Measurements from ENCODE around the gene ARHGAP10. TPM values are rescaled to one million over a fixed set of nuclear protein-coding genes. Genes with fewer than 3 reads are reported as not detected.

ARHGAP10 gene
- polyA plus RNA-seq, 1 donor from 2014 or later, result 0.20 TPM

- Mint-ChIP-seq H3K4me3 (no peak overlapping the region), H3K9me3 (no peaks in the 10 kb centered on the region), H3K4me1 (no peaks in the 10 kb centered on the region), H3K27me3 (peaks cover 6% of the 10 kb centered on the region), H3K27ac (no peak overlapping the region), H3K36me3 (no peaks in the 10 kb centered on the region)
Measured at GRCh38 chr4:147717878-147718277, 14.0 kb upstream of the ARHGAP10 start.

GRCh38 chr4:147723326-147723725, 8.6 kb upstream of the ARHGAP10 start:
- Mint-ChIP-seq H3K4me3 (no peak overlapping the region), H3K27me3 (no peaks in the 10 kb centered on the region), H3K9me3 (no peaks in the 10 kb centered on the region), H3K36me3 (peaks cover 2% of the 10 kb centered on the region), H3K4me1 (no peaks in the 10 kb centered on the region), H3K27ac (no peak overlapping the region)

GRCh38 chr4:147724468-147725201, 7.3 kb upstream of the ARHGAP10 start:
- Mint-ChIP-seq H3K27ac (no peak overlapping the region), H3K27me3 (no peaks in the 10 kb centered on the region), H3K4me3 (no peak overlapping the region), H3K36me3 (peaks cover 2% of the 10 kb centered on the region), H3K4me1 (no peaks in the 10 kb centered on the region), H3K9me3 (no peaks in the 10 kb centered on the region)

- Mint-ChIP-seq H3K27ac (no peak overlapping the region), H3K36me3 (peaks cover 2% of the 10 kb centered on the region), H3K27me3 (peaks cover 2% of the 10 kb centered on the region), H3K4me1 (no peaks in the 10 kb centered on the region), H3K9me3 (no peaks in the 10 kb centered on the region), H3K4me3 (no peak overlapping the region)
Measured at GRCh38 chr4:147725673-147726072, 6.2 kb upstream of the ARHGAP10 start.

- H3K4me1 Mint-ChIP-seq, result peaks cover 0 to 4% (median 3%) of the 10 kb centered on the region in 3 donors
- H3K4me3 Mint-ChIP-seq, result no peak overlapping the region
- H3K36me3 Mint-ChIP-seq, result peaks cover 2% of the 10 kb centered on the region
- no peak overlapping the region for H3K27ac Mint-ChIP-seq
- peaks cover 2% of the 10 kb centered on the region for H3K27me3 Mint-ChIP-seq
- no peaks in the 10 kb centered on the region for H3K9me3 Mint-ChIP-seq
Measured at GRCh38 chr4:147727476-147728028, 4.3 kb upstream of the ARHGAP10 start.

GRCh38 chr4:147730333-147730732, 1.6 kb upstream of the ARHGAP10 start:
- H3K4me3 Mint-ChIP-seq, result peak overlapping the region in 3 of 4 donors; percentile 38 to 87 (median 56)
- H3K27me3 Mint-ChIP-seq, result peaks cover 25% of the 10 kb centered on the region
- peaks cover under 1 to 10% (median 7%) of the 10 kb centered on the region in 3 donors for H3K4me1 Mint-ChIP-seq
- no peaks in the 10 kb centered on the region for H3K9me3 Mint-ChIP-seq
- H3K36me3 Mint-ChIP-seq, result peaks cover under 1% of the 10 kb centered on the region
- H3K27ac Mint-ChIP-seq, result no peak overlapping the region

GRCh38 chr4:147732518-147733235, 789 bp downstream of the ARHGAP10 start:
- no peak overlapping the region for H3K27ac Mint-ChIP-seq
- no peaks in the 10 kb centered on the region for H3K9me3 Mint-ChIP-seq
- peaks cover 36% of the 10 kb centered on the region for H3K27me3 Mint-ChIP-seq
- H3K4me3 Mint-ChIP-seq, result peak overlapping the region; percentile 87 to 94 (median 90)
- H3K36me3 Mint-ChIP-seq, result peaks cover 3% of the 10 kb centered on the region
- peaks cover 2 to 10% (median 7%) of the 10 kb centered on the region in 3 donors for H3K4me1 Mint-ChIP-seq

- peaks cover 3% of the 10 kb centered on the region for H3K36me3 Mint-ChIP-seq
- H3K4me1 Mint-ChIP-seq, result peaks cover 2 to 10% (median 7%) of the 10 kb centered on the region in 3 donors
- no peak overlapping the region for H3K27ac Mint-ChIP-seq
- no peaks in the 10 kb centered on the region for H3K9me3 Mint-ChIP-seq
- H3K4me3 Mint-ChIP-seq, result peak overlapping the region in 2 of 4 donors; percentile 89 to 92
- peaks cover 36% of the 10 kb centered on the region for H3K27me3 Mint-ChIP-seq
Measured at GRCh38 chr4:147733716-147734344, 1.9 kb downstream of the ARHGAP10 start.

GRCh38 chr4:147734496-147734895, 2.6 kb downstream of the ARHGAP10 start:
- peaks cover 3% of the 10 kb centered on the region for H3K36me3 Mint-ChIP-seq
- H3K27ac Mint-ChIP-seq, result no peak overlapping the region
- H3K4me1 Mint-ChIP-seq, result peaks cover 2 to 10% (median 7%) of the 10 kb centered on the region in 3 donors
- peaks cover 38% of the 10 kb centered on the region for H3K27me3 Mint-ChIP-seq
- no peaks in the 10 kb centered on the region for H3K9me3 Mint-ChIP-seq
- peak overlapping the region in 1 of 4 donors; percentile 89 for H3K4me3 Mint-ChIP-seq

- H3K9me3 Mint-ChIP-seq, result no peaks in the 10 kb centered on the region
- peaks cover 3% of the 10 kb centered on the region for H3K36me3 Mint-ChIP-seq
- no peak overlapping the region for H3K4me3 Mint-ChIP-seq
- peaks cover 37% of the 10 kb centered on the region for H3K27me3 Mint-ChIP-seq
- H3K4me1 Mint-ChIP-seq, result peaks cover 2 to 10% (median 7%) of the 10 kb centered on the region in 3 donors
- no peak overlapping the region for H3K27ac Mint-ChIP-seq
Measured at GRCh38 chr4:147735413-147736301, 3.8 kb downstream of the ARHGAP10 start.

GRCh38 chr4:147736458-147736857, 4.6 kb downstream of the ARHGAP10 start:
- H3K9me3 Mint-ChIP-seq, result no peaks in the 10 kb centered on the region
- H3K4me1 Mint-ChIP-seq, result peaks cover 2 to 6% (median 4%) of the 10 kb centered on the region in 3 donors
- peaks cover 37% of the 10 kb centered on the region for H3K27me3 Mint-ChIP-seq
- peaks cover 3% of the 10 kb centered on the region for H3K36me3 Mint-ChIP-seq
- H3K4me3 Mint-ChIP-seq, result no peak overlapping the region
- no peak overlapping the region for H3K27ac Mint-ChIP-seq

GRCh38 chr4:147737623-147738022, 5.7 kb downstream of the ARHGAP10 start:
- no peak overlapping the region for H3K27ac Mint-ChIP-seq
- H3K27me3 Mint-ChIP-seq, result peaks cover 36% of the 10 kb centered on the region
- H3K36me3 Mint-ChIP-seq, result peaks cover 3% of the 10 kb centered on the region
- H3K4me3 Mint-ChIP-seq, result no peak overlapping the region
- H3K9me3 Mint-ChIP-seq, result no peaks in the 10 kb centered on the region
- peaks cover 2 to 5% (median 4%) of the 10 kb centered on the region in 3 donors for H3K4me1 Mint-ChIP-seq

GRCh38 chr4:147739239-147739823, 7.4 kb downstream of the ARHGAP10 start:
- H3K36me3 Mint-ChIP-seq, result peaks cover 3% of the 10 kb centered on the region
- H3K27me3 Mint-ChIP-seq, result peaks cover 19% of the 10 kb centered on the region
- peaks cover 0 to 2% (median 0%) of the 10 kb centered on the region in 3 donors for H3K4me1 Mint-ChIP-seq
- no peak overlapping the region for H3K27ac Mint-ChIP-seq
- no peaks in the 10 kb centered on the region for H3K9me3 Mint-ChIP-seq
- H3K4me3 Mint-ChIP-seq, result no peak overlapping the region

- Mint-ChIP-seq H3K27me3 (peaks cover 18% of the 10 kb centered on the region), H3K9me3 (peaks cover 0 to 2% (median 0%) of the 10 kb centered on the region in 3 donors), H3K27ac (no peak overlapping the region), H3K4me1 (peaks cover 0 to 2% (median 0%) of the 10 kb centered on the region in 3 donors), H3K4me3 (no peak overlapping the region), H3K36me3 (peaks cover 3% of the 10 kb centered on the region)
Measured at GRCh38 chr4:147740176-147740575, 8.3 kb downstream of the ARHGAP10 start.
